ENCODE data around the gene PYGO1. TPM values are rescaled to one million over a fixed set of nuclear protein-coding genes. Genes with fewer than 3 reads are reported as not detected.
"Not testable (repeated sequence)": the region's sequence is repeated elsewhere in the genome, so short reads cannot be mapped to it uniquely, and the experiment has no call there.

Gene PYGO1
- total RNA-seq, 1 experiment from 2014 or later = 0.24 TPM

GRCh38 chr15:55535436-55535835 lies 52.7 kb downstream of the PYGO1 start:
- H3K27me3 ChIP-seq (ENCODE audit: control insufficient read depth, insufficient read depth, low read length) = no peaks in the 10 kb centered on the region
- no peak overlapping the region for H3K4me3 ChIP-seq (ENCODE audit: insufficient read depth, low read depth, low read length)
- DNase-seq = no peak
- H3K36me3 ChIP-seq (replicated peaks; ENCODE audit: control insufficient read depth, insufficient read depth, low read length) = no peaks in the 10 kb centered on the region

- Histone ChIP-seq H3K4me3 (ENCODE audit: insufficient read depth, low read depth, low read length) (no peak overlapping the region), H3K36me3 (replicated peaks; ENCODE audit: control insufficient read depth, insufficient read depth, low read length) (no peaks in the 10 kb centered on the region), H3K27me3 (ENCODE audit: control insufficient read depth, insufficient read depth, low read length) (no peaks in the 10 kb centered on the region)
- no peak for DNase-seq
These were observed 55.2 kb downstream of the PYGO1 start for GRCh38 chr15:55532944-55533343.

GRCh38 chr15:55530861-55531313 lies 57.3 kb downstream of the PYGO1 start:
- H3K4me3 ChIP-seq (ENCODE audit: insufficient read depth, low read depth, low read length) = no peak overlapping the region
- H3K27me3 ChIP-seq (ENCODE audit: control insufficient read depth, insufficient read depth, low read length) = peaks cover 5% of the 10 kb centered on the region
- DNase-seq = no peak
- no peaks in the 10 kb centered on the region for H3K36me3 ChIP-seq (replicated peaks; ENCODE audit: control insufficient read depth, insufficient read depth, low read length)

- Histone ChIP-seq H3K27me3 (ENCODE audit: control insufficient read depth, insufficient read depth, low read length) (peaks cover 5% of the 10 kb centered on the region), H3K36me3 (replicated peaks; ENCODE audit: control insufficient read depth, insufficient read depth, low read length) (no peaks in the 10 kb centered on the region), H3K4me3 (ENCODE audit: insufficient read depth, low read depth, low read length) (no peak overlapping the region)
- no peak for DNase-seq
These were observed 59.3 kb downstream of the PYGO1 start for GRCh38 chr15:55528812-55529211.

- H3K27me3 ChIP-seq (ENCODE audit: control insufficient read depth, insufficient read depth, low read length) = peaks cover 5% of the 10 kb centered on the region
- H3K4me3 ChIP-seq (ENCODE audit: insufficient read depth, low read depth, low read length) = no peak overlapping the region
- no peak for DNase-seq
- no peaks in the 10 kb centered on the region for H3K36me3 ChIP-seq (replicated peaks; ENCODE audit: control insufficient read depth, insufficient read depth, low read length)
These were observed 61.0 kb downstream of the PYGO1 start for GRCh38 chr15:55527150-55527549.

- Histone ChIP-seq H3K4me3 (ENCODE audit: insufficient read depth, low read depth, low read length) (no peak overlapping the region), H3K27me3 (ENCODE audit: control insufficient read depth, insufficient read depth, low read length) (peaks cover 5% of the 10 kb centered on the region), H3K36me3 (replicated peaks; ENCODE audit: control insufficient read depth, insufficient read depth, low read length) (no peaks in the 10 kb centered on the region)
- peak; percentile 55 for DNase-seq
These were observed 61.5 kb downstream of the PYGO1 start for GRCh38 chr15:55526559-55527036.

- H3K36me3 ChIP-seq (replicated peaks; ENCODE audit: control insufficient read depth, insufficient read depth, low read length) = no peaks in the 10 kb centered on the region
- peaks cover 5% of the 10 kb centered on the region for H3K27me3 ChIP-seq (ENCODE audit: control insufficient read depth, insufficient read depth, low read length)
- no peak overlapping the region for H3K4me3 ChIP-seq (ENCODE audit: insufficient read depth, low read depth, low read length)
- DNase-seq = no peak
These were observed 65.2 kb downstream of the PYGO1 start for GRCh38 chr15:55522742-55523450.

GRCh38 chr15:55518641-55519040 lies 69.5 kb downstream of the PYGO1 start:
- DNase-seq = no peak

GRCh38 chr15:55518009-55518408 lies 70.1 kb downstream of the PYGO1 start:
- no peaks in the 10 kb centered on the region for H3K36me3 ChIP-seq (replicated peaks; ENCODE audit: control insufficient read depth, insufficient read depth, low read length)
- no peak overlapping the region for H3K4me3 ChIP-seq (ENCODE audit: insufficient read depth, low read depth, low read length)
- DNase-seq = no peak
- H3K27me3 ChIP-seq (ENCODE audit: control insufficient read depth, insufficient read depth, low read length) = no peaks in the 10 kb centered on the region

More at GRCh38 chr15:55518641-55519040, 69.5 kb downstream of the PYGO1 start:
- Histone ChIP-seq H3K36me3 (replicated peaks; ENCODE audit: control insufficient read depth, insufficient read depth, low read length) (no peaks in the 10 kb centered on the region), H3K27me3 (ENCODE audit: control insufficient read depth, insufficient read depth, low read length) (no peaks in the 10 kb centered on the region), H3K4me3 (ENCODE audit: insufficient read depth, low read depth, low read length) (no peak overlapping the region)

- no peak for DNase-seq
- Histone ChIP-seq H3K27me3 (ENCODE audit: control insufficient read depth, insufficient read depth, low read length) (no peaks in the 10 kb centered on the region), H3K4me3 (ENCODE audit: insufficient read depth, low read depth, low read length) (no peak overlapping the region), H3K36me3 (replicated peaks; ENCODE audit: control insufficient read depth, insufficient read depth, low read length) (no peaks in the 10 kb centered on the region)
These were observed 72.0 kb downstream of the PYGO1 start for GRCh38 chr15:55515991-55516776.

GRCh38 chr15:55515491-55515890 lies 72.7 kb downstream of the PYGO1 start:
- no peak for DNase-seq
- no peak overlapping the region for H3K4me3 ChIP-seq (ENCODE audit: insufficient read depth, low read depth, low read length)
- H3K36me3 ChIP-seq (replicated peaks; ENCODE audit: control insufficient read depth, insufficient read depth, low read length) = no peaks in the 10 kb centered on the region
- no peaks in the 10 kb centered on the region for H3K27me3 ChIP-seq (ENCODE audit: control insufficient read depth, insufficient read depth, low read length)

GRCh38 chr15:55514414-55514850 lies 73.7 kb downstream of the PYGO1 start:
- no peak for DNase-seq
- no peaks in the 10 kb centered on the region for H3K27me3 ChIP-seq (ENCODE audit: control insufficient read depth, insufficient read depth, low read length)
- no peaks in the 10 kb centered on the region for H3K36me3 ChIP-seq (replicated peaks; ENCODE audit: control insufficient read depth, insufficient read depth, low read length)
- H3K4me3 ChIP-seq (ENCODE audit: insufficient read depth, low read depth, low read length) = no peak overlapping the region

- not testable (repeated sequence) for H3K36me3 ChIP-seq (replicated peaks; ENCODE audit: control insufficient read depth, insufficient read depth, low read length); H3K27me3 ChIP-seq (ENCODE audit: control insufficient read depth, insufficient read depth, low read length); H3K4me3 ChIP-seq (ENCODE audit: insufficient read depth, low read depth, low read length)
- peak; percentile 58 for DNase-seq
These were observed 74.3 kb downstream of the PYGO1 start for GRCh38 chr15:55513621-55514413.

GRCh38 chr15:55513152-55513551 lies 75.0 kb downstream of the PYGO1 start:
- no peak for DNase-seq
- H3K27me3 ChIP-seq (ENCODE audit: control insufficient read depth, insufficient read depth, low read length) = no peaks in the 10 kb centered on the region
- no peaks in the 10 kb centered on the region for H3K36me3 ChIP-seq (replicated peaks; ENCODE audit: control insufficient read depth, insufficient read depth, low read length)
- no peak overlapping the region for H3K4me3 ChIP-seq (ENCODE audit: insufficient read depth, low read depth, low read length)
